Panc1 (cell line): ENCODE data around the gene ATP6V1C2. TPM values are rescaled to one million over a fixed set of nuclear protein-coding genes. Genes with fewer than 3 reads are reported as not detected.

Experiments used
- ATAC-seq: fragments of 200-7000 bp; cut with Tn5 transposase; 2 replicates; pipeline ENCODE4 v1.9.1; 2020; ENCODE audit warnings: mild to moderate bottlenecking, moderate library complexity
- BruUV-seq: library from RNA; stranded (reverse); fragments of 400-500 nt; replicated peaks from 2 replicates; lab custom pipeline; 2021; lab: Mats Ljungman, UMichigan
- CTCF ChIA-PET: fragments of 300-600 bp; sonication (Branson Sonifier 250); formaldehyde crosslinking; loops from one replicate; lab custom pipeline; 2022; ENCODE audit warnings: antibody characterized with exemption; lab: Charles Lee
- POLR2A ChIA-PET: fragments of 300-600 bp; sonication (Branson Sonifier 250); formaldehyde crosslinking; loops from one replicate; lab custom pipeline; 2022; ENCODE audit warnings: antibody characterized with exemption; lab: Charles Lee
- DNase-seq: peaks from one replicate; pipeline ENCODE4 v3.0.0-alpha.2; 2010; ENCODE audit warnings: low read depth, low spot score
- H3K27ac ChIP-seq: 2 replicates; pipeline ENCODE4 v1.5.1; 2011; ENCODE audit warnings: mild to moderate bottlenecking, low read length, inconsistent platforms
- H3K27me3 ChIP-seq: fragments of 200-500 bp; sonication (Bioruptor generic); 2 replicates; pipeline ENCODE4 v1.6.0; 2014; ENCODE audit warnings: low read length, inconsistent platforms; ENCODE audit not compliant: control insufficient read depth, insufficient read depth
- H3K36me3 ChIP-seq: fragments of 200-500 bp; sonication (Bioruptor generic); 2 replicates; pipeline ENCODE4 v1.5.1; 2014; ENCODE audit warnings: inconsistent platforms, mild to moderate bottlenecking, low read length, moderate library complexity; ENCODE audit not compliant: control insufficient read depth, insufficient read depth
- H3K4me1 ChIP-seq: 2 replicates; pipeline ENCODE4 v1.5.1; 2011; ENCODE audit warnings: inconsistent platforms, mild to moderate bottlenecking, low read length, moderate library complexity; ENCODE audit not compliant: control insufficient read depth, insufficient read depth
- H3K4me3 ChIP-seq, 2 experiments: 2 replicates each; pipeline ENCODE4 v1.5.1; 2011 to 2012; ENCODE audit warnings: low read depth in 2 of 2, low read length in 2 of 2, mild to moderate bottlenecking in 2 of 2, inconsistent platforms in 1 of 2, moderate library complexity in 1 of 2
- H3K9me3 ChIP-seq: fragments of 200-500 bp; sonication (Bioruptor generic); 2 replicates; pipeline ENCODE4 v1.5.1; 2014; ENCODE audit warnings: low read depth, mild to moderate bottlenecking, inconsistent platforms, low read length, moderate library complexity; ENCODE audit not compliant: control insufficient read depth, insufficient read depth
- CTCF ChIP-seq: fragments of 450-650 bp; IDR thresholded peaks from 2 replicates; pipeline ENCODE4 v1.5.1; 2017; ENCODE audit warnings: mild to moderate bottlenecking
- POLR2AphosphoS5 ChIP-seq: IDR thresholded peaks from 2 replicates; pipeline ENCODE4 v1.6.1; 2012; ENCODE audit warnings: mild to moderate bottlenecking, low read depth, low read length, moderate library complexity
- SIN3A ChIP-seq: IDR thresholded peaks from 2 replicates; pipeline ENCODE4 v1.6.1; 2012; ENCODE audit warnings: low read depth, mild to moderate bottlenecking, low read length, moderate library complexity, borderline replicate concordance; ENCODE audit not compliant: insufficient read depth
- TCF7L2 ChIP-seq: IDR thresholded peaks from 2 replicates; pipeline ENCODE4 v1.6.1; 2011; ENCODE audit warnings: mild to moderate bottlenecking, low read depth, low read length, inconsistent platforms
- in situ Hi-C: cut with HindIII; loops from 2 replicates; pipeline ENCODE4 v1.10.0; 2016; ENCODE audit warnings: low sequenced_read_pairs, low pct_unique_long_range_greater_than_20kb
- intact Hi-C: fragments of 100-400 bp; cut with micrococcal nuclease; formaldehyde crosslinking; loops from one replicate; pipeline ENCODE4 v1.10.0; 2022; ENCODE audit not compliant: unreplicated experiment
- total RNA-seq: library from RNA; stranded (reverse); gene quantifications from one replicate; pipeline ENCODE4 v1.2.1, GENCODE V29; 2021; ENCODE audit not compliant: unreplicated experiment
- TF ChIP-seq, protein P1 (sequence below), 2 experiments: IDR thresholded peaks; 2 replicates each; pipeline ENCODE4 v1.6.1; 2011 to 2012; ENCODE audit warnings: low read depth in 2 of 2, control low read depth in 1 of 2, low read length in 1 of 2, mild to moderate bottlenecking in 1 of 2, moderate library complexity in 1 of 2; ENCODE audit not compliant: insufficient read depth in 1 of 2

Gene ATP6V1C2
- total RNA-seq, 1 experiment from 2014 or later: 0.54 TPM

- ATAC-seq (peak; percentile 9; the same call in 1 of the 2 replicates), DNase-seq (no peak)
- TF ChIP-seq TCF7L2: no peak
- TF ChIP-seq POLR2AphosphoS5: no peak
- no peak for TF ChIP-seq SIN3A
- TF ChIP-seq CTCF: no peak
- TF ChIP-seq, protein P1, sequence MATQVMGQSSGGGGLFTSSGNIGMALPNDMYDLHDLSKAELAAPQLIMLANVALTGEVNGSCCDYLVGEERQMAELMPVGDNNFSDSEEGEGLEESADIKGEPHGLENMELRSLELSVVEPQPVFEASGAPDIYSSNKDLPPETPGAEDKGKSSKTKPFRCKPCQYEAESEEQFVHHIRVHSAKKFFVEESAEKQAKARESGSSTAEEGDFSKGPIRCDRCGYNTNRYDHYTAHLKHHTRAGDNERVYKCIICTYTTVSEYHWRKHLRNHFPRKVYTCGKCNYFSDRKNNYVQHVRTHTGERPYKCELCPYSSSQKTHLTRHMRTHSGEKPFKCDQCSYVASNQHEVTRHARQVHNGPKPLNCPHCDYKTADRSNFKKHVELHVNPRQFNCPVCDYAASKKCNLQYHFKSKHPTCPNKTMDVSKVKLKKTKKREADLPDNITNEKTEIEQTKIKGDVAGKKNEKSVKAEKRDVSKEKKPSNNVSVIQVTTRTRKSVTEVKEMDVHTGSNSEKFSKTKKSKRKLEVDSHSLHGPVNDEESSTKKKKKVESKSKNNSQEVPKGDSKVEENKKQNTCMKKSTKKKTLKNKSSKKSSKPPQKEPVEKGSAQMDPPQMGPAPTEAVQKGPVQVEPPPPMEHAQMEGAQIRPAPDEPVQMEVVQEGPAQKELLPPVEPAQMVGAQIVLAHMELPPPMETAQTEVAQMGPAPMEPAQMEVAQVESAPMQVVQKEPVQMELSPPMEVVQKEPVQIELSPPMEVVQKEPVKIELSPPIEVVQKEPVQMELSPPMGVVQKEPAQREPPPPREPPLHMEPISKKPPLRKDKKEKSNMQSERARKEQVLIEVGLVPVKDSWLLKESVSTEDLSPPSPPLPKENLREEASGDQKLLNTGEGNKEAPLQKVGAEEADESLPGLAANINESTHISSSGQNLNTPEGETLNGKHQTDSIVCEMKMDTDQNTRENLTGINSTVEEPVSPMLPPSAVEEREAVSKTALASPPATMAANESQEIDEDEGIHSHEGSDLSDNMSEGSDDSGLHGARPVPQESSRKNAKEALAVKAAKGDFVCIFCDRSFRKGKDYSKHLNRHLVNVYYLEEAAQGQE (IDR thresholded peaks at IDR 0.05; ENCODE audit: insufficient read depth in 1 of 2, low read depth in 2 of 2, low read length in 1 of 2): no peak
- Histone ChIP-seq H3K4me3 (no peak overlapping the region), H3K9me3 (no peaks in the 10 kb centered on the region), H3K4me1 (no peaks in the 10 kb centered on the region), H3K27ac (no peak overlapping the region), H3K36me3 (no peaks in the 10 kb centered on the region), H3K27me3 (no peaks in the 10 kb centered on the region)
- intact Hi-C loops (no loop called here), in situ Hi-C loops (no loop called here)
- POLR2A ChIA-PET: no interaction called here
- no TSS peak for BruUV-seq
- CTCF ChIA-PET: no interaction called here
These were observed 53.0 kb downstream of the ATP6V1C2 start for GRCh38 chr2:10774394-10774793.

GRCh38 chr2:10775021-10775780, 53.8 kb downstream of the ATP6V1C2 start:
- H3K27me3 ChIP-seq: no peaks in the 10 kb centered on the region
- TF ChIP-seq SIN3A: no peak
- no peak for TF ChIP-seq TCF7L2
- no peak for TF ChIP-seq POLR2AphosphoS5
- TF ChIP-seq, protein P1 (IDR thresholded peaks at IDR 0.05; ENCODE audit: insufficient read depth in 1 of 2, low read depth in 2 of 2, low read length in 1 of 2): no peak
- no peak for TF ChIP-seq CTCF
- DNase-seq (no peak), ATAC-seq (no peak)
- H3K36me3 ChIP-seq: no peaks in the 10 kb centered on the region; the same call in 1 of the 2 replicates
- no peaks in the 10 kb centered on the region for H3K4me1 ChIP-seq
- BruUV-seq: no TSS peak
- no peaks in the 10 kb centered on the region for H3K9me3 ChIP-seq
- intact Hi-C loops (no loop called here), in situ Hi-C loops (no loop called here)
- ChIA-PET POLR2A (no interaction called here), CTCF (no interaction called here)
- no peak overlapping the region for H3K4me3 ChIP-seq
- H3K27ac ChIP-seq: no peak overlapping the region
